HG02938 (cell line): ENCODE results near the gene PHEX.

Experiments
- ATAC-seq: cut with Tn5 transposase; IDR thresholded peaks from one replicate; pipeline ENCODE4 v1.9.1; 2021; ENCODE audit warnings: mild to moderate bottlenecking, moderate library complexity; ENCODE audit not compliant: unreplicated experiment

PHEX gene

DNA sequence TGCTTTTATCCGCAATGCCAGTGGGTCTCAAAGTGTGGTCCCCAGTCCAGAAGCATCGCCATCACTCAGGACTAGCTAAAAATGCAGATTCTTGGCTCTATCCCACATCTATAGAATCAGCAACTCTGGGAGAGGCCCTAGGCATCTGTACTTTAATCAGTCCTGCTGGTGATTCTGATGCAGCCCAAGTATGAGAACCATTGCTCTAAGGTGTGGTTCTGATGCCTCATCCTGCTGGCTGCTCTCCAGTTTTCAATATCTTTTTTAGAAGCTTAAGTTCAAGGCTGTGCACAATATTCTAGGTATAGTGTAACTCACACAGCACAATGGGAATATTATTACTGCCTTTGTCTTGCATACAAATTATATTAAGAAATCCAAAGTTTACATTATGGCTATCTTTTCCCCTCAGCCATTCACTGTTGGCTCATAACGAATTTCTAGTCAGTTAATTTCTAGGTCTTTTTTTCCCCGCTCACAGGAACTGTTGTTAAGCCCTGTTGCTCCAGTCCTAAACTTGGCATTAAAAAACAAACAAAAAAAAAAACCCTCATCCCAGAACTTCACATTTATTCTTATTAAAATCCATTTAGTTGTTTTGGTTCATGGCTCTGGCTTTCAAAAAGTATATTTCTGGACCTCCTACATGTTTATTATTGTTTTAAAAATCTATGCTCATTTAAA is 109.1 kb downstream of the PHEX start:
- no peak for ATAC-seq

DNA sequence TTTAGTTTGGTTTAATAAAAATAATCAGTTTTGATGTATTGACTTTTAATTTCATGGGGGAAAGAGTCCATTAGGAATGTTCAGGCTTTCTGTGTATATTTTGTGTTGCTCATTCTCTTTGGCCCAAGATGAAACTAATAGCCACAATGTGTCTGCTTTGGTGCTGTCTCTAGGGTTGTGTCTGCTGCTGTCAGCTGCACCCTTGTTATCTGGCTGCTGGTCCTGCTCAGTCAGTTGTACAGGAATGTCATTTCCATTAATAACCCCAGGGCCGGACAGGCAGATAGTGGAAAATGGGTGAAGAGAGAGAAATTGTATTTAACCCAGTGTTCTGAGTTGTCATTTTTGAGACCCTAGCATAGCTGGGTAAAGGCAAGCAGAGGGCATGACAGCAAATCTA is 115.1 kb downstream of the PHEX start:
- ATAC-seq: no peak

DNA sequence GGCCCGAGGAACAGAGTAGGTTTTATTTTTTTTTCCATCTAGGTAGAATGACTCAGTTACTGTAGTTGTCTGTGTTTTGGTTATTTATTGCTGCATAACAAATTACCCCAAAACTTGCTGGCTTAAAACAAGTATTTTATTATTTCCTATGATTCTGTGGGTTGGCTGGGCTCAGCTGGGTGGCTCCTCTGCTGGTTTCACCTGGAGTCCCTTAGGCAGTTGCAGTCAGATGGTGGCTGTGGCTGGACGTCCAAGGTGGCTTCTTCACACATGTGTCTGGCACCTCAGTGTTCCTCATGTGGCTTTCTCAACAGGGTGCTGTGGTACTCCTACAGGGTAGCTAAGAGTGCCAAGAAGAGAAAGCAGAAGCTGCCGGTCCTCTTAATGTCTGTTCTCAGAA is 115.8 kb downstream of the PHEX start:
- no peak for ATAC-seq

DNA sequence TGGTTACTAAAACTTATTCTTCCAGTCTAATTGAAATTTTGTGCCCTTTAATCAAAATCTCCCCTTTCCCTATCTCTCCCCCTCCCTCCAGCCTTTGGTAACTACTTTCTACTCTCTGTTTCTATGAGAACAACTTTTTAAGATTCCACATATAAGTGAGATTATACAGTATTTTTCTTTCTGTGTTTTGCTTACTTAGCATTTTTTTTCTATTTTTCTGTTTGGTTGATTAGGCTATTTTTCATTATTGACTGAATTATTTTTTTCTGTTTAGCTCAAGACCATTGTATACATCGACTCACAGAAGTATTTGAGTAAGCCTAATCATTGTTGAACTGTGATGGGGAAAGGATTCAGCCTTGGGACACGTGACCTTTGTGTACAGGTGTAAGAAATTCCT is 116.4 kb downstream of the PHEX start:
- ATAC-seq: no peak

DNA sequence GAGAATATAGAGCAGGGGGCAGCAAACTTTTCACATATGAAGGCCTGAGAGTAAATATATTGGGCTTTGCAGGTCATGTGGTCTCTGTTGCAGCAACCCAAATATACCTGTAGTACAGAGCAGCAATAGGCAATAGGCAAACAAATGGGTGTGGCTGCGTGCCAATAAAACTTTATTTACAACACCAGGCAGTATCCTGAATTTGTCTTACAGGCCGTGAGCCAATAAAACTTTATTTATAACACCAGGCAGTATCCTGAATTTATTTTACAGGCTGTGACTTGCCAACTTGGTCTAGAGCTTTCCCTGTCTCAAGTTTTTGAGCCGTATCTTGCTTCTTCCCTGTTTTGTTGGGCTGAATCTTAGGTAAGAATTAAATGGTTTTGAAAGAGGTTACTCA is 118.2 kb downstream of the PHEX start:
- no peak for ATAC-seq

DNA sequence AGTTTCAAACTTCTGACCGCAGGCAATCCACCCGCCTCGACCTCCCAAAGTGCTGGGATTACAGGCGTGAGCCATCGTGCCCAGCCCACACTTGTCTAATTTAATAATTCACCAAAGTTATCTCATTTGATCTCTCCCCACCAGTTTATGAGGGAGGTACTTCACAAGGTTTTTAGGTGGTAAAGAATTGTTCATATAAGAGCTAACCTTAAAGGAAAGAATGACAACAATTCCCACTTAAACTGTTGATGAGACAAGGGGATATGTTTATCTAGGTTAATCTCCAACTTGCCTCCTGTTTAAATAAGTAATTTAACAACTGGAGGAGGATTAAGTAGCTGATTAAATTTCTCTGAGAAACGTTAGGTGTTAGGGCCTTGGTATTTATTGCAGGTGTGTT is 123.0 kb downstream of the PHEX start:
- ATAC-seq: no peak

DNA sequence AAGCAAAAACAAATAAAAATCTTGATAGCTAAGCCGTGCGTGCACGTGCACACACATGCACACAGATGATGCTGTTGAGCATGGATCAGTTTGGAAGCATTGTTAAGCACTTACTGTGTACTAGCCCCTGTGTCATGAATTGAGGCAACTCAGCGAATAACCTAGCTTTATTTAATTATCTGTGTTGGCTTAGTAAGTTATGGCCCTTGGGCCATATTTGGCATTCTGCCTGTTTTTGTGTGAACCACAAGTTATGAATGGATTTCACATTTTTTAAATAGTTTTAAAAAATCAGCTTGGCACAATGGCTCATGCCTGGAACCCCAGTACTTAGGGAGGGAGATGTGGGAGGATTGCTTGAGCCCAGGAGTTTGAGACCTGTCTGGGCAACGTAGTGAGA is 126.9 kb downstream of the PHEX start:
- no peak for ATAC-seq

DNA sequence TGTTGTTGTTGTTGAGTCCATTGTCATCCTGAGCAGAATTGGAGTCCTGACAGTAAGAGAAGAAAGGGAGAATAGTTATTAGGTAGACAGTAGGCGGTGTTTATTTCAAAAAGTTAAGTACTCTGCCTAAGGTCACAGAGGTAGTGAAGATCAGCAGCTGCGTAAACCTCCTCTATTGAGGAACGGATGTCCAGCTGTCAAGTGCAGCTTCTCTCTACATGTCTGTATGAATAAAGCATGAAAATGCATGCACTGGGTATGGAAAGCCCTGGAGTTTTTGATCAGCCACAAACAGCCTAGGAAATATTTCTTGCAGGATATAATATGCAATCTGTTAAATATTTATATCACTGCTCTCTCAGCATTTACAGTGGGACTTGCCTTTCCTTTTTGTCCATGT is 131.2 kb downstream of the PHEX start:
- ATAC-seq: no peak

DNA sequence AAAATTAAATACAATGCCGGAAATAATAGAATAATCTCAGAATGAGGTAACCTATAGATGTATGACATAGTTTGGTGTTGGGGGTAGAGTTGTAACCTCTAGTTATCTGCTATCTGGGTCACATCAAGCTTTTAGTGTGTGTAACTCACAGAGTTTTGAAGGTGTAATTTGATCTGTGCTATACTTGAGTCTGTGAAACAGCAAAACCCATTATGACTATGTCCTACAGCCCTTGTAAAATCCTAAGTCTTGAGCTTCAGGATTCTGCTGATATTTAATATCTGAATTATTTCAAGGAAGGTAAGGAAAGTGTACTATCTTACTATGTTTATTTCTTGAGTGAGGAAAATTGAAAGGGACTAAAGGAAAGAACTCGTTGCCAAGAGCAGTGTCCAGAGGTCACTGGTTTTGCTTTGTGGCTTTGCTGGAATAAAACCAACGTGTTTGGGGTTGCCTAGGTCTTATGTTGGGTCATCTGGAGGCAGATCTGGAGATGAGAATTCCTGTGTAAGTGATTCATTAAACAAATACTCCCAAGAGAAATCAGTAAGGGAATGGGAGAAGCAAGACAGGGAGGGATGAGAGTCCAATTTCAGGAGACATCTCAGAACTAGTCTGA is 132.8 kb downstream of the PHEX start:
- no peak for ATAC-seq

DNA sequence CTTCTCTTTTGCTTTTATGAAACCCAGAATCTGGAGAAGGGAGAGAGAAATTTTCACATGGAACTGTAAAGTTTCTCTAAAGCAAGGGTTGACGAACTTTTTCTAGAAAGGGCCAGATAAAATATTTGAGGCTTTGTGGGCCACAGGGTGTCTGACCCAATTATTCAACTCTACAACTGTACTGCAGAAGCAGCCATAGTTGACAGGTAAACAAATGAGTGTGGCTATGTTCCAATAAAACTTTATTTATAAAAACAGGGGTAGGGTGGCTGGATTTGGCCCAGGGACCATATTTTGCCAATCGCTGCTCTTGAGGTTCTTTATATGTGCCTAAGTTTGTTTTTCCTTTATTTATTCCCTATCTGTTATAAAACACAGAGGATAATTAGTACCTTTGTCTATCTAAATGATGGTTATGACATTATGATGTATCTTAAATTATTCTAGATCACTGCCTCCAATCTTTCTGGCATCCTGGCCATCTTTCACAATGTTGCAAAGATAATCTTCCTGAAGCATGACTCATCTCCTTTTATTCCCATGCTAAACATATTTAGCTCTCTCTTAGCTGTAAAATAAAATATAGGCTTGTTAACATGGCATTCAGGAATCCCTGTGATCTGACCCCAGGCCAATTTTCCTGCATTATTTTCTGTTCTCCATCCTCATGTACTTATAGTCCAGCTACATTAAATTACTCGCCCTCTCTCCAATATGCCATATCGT is 133.8 kb downstream of the PHEX start:
- ATAC-seq: no peak

DNA sequence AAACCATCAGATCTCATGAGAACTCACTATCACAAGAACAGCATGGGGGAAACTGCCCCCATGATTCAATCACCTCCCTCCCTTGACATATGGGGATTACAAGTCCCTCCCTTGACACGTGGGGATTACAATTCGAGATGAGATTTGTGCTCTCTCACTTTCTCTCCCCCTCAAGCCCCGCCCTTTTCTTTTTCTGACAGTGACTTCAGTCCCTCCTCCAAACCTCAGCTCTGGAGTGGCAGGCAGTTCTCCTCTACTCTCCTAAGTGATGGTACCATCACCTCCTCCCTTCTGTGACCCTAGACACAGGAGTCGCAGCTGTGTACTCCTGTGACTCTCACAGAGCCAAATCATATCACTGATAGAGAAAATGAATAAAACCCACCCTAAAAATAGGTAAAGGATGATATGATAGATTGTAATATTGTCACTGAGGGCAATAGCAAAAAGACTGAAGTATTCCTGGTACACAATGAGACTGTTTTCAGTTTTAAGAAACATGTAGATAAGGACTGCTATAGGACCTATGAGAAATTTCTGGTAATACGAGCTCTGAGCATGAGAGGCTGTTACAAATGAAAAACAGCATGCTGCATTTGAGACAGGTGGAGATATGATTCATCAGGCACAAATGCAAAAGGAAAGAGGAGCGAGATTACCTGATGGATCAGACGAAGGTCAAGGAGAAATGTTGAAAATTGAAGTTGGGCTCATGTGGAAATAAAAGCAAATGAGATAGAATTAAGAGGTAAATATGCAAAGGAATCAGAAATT is 139.3 kb downstream of the PHEX start:
- no peak for ATAC-seq

DNA sequence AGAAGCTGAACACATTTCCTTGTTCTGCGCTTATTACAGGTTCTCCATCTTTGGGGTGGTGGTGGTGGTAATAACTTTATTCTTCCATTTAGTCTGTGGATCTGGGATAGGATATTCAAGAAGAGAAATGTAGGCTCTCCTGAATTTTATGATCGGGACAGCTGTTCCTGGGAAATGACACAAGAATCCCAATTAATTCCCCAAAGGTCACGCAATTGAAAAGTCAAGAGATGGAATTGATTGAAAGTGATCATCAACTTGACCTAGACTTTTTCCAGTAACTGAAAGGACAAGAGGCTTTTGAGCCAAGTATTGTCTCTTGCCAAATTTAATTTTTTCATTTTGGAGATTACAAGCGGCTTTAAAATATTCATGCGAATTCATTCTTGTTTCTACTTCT is 141.8 kb downstream of the PHEX start:
- ATAC-seq: no peak

DNA sequence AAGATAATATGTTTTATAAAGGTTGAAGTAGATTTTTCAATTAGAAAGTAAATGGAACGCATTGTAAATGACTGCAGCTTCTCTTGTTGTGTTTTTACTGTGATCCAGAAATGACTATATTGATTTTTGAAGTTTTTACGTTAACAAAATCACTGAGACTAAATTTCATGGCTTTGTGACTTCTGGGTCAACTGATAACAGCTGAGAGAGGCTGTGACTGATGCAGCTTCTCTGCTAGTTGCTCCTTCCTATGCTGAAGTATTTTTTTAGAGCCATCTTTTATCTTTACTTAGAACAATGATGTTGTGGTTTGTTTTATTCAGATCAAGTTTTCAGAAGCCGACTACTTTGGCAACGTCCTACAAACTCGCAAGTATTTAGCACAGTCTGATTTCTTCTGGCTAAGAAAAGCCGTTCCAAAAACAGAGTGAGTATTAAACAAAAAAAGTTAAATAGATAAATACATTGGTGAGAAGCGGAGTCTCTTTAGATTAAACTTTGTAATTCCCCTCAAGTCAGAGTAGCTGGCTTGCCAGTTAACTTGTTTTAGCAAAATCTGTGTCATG is 145.9 kb downstream of the PHEX start:
- ATAC-seq: no peak

DNA sequence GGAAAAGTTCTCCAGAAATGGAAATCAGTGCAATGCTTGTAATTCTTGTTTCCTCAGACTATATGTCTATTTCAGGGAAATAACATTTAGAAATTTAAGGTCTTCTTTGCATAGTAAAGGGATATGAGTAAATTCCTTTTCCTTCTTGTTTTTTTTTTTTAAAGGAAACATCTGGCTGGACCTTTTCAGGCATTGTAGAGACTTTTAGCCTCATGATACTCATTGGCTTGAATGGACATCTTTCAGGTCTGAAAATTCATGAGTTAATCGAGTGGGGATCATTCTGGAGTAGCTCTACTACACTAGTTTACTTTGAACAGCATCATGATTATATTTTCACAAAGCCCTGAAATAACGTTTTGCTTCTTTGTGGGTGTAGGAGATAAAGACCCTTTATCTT is 152.0 kb downstream of the PHEX start:
- no peak for ATAC-seq

DNA sequence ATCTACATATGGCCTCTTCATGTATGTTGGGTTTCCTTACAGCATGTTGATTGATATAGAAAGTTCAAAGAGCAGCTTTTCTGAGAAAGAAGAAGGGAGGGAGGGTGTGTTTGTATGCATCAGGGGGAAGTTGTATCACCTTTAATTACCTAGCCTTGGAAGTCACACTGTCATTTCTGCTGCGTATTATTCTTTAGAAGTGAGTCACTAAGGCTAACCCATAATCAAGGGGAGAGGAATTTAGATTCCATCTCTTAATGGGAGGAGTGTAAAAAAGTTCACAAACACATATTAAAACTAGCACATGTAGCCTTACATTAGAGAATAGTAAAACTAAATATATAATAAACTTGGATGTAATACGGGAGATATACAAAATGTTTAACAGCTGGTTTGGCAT is 154.0 kb downstream of the PHEX start:
- ATAC-seq: no peak

DNA sequence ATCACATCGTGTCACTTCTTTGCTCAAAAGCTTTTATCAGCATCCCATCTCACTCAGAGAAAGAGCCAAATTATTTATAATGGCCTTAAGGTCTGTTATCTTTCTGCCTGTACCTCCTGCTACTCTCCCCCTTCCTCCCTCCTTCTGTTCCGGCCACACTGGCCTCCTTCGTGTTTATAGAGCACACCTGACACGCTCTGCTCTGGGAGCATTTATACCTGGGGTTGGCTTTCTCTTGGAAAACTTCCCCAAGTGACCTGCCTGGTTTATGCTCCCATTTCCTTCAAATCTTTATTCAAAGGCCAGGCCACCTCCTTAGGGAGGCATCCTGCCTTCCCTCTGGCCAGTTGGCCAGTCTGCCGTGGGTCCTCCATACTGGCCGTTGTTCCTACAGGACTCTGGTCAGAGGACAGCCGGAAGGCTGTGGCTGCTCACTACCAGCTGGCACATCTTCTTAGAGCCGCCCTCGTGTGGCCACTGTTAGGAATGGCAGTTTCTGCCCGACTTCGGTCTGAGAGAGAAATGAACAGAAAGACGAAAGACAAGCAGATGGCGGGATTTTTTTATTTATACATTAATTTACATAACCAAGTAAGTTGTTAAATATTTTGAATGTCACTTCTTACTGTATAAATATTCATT is 160.4 kb downstream of the PHEX start:
- ATAC-seq: no peak

DNA sequence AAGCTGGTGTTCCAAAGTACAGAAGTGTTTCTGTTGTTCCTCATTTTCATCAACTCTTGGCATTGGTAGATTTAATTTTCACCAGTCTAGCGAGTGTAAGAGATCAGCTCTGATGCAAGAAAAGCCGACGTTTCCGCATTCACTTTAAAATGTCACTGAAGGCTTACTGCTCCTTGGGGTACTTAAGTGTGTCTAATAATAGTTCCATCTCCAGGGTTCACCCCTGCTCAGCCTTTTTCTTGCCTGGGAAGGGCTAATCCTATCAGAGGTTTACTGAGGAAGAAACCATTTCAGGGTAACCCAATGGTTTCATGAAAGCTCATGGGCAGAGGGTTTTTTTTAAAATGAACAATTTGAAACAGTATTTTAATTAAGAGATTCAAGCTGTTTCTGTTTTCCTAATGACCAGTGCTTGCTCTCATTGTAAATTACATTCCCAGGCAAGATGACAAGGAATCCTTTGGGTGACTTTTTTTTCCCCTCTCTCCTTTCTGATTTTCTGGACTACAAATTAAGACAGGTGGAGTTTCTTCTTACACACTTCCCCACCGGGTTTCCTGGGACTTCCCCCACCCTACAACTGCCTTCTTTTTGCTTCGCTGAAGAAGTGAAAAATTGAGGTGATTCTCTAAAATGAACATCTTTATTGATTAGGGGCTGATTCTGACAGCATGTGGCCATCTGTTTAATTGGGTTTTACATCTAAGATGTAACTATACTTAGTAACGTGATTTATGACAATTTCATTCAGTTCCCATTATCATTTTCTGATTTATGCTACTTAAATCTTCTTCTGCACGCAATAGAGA is 161.9 kb downstream of the PHEX start:
- ATAC-seq: no peak

DNA sequence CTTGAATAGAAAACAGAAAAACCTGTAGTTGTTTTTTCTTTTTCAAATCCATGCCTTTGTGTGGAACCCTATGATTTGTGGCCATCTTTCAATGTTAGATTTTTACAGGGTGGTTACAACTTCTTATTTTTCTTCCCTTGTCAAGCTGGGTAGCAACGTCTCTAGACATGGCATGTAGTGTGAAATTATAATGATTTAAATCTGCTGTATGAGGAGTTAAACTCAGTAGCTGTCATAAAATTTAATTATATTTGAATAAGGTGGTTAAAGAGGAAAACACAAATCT is 162.5 kb downstream of the PHEX start:
- no peak for ATAC-seq

DNA sequence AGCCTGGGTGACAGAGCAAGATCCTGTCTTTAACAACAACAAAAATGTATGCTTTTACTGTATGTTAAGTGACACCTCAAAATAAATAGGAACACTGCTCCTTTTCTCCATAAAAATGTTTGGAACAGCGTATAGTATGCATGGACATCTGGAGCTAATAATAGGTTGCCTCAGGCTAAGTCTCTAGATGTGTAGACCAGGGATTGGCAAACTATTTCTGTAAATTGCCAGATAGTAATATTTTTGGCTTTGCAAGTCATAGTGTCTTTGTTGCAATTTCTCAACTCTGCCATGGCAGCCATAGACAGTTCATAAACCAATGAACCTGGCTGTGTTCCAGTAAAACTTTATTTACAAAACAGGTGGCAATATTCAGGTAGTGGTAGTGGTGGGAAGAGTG is 164.0 kb downstream of the PHEX start:
- no peak for ATAC-seq

DNA sequence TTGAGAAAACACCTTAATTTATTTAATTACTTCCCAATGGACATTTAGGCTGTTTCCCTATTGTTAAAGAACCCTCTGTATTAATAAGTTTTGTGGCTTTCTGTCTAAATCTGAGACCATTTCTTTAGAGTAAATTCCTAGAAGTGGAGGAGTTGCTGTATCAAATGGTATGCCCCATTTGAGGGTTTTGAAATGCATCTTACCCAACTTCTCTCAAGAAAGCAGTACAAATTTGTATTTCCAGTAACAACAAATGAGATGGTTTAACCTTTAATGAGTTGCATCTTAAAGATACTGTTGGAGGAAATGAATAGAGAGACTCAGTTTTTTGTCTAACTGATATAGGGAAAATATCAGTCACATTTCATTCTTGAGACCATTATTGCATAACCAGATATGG is 170.1 kb downstream of the PHEX start:
- ATAC-seq: no peak
